HCT116 (cell line): ENCODE measurements around the gene DDX53.

Source experiments
- CEBPB ChIP-seq: IDR thresholded peaks from 2 replicates; pipeline ENCODE4 v1.6.1; 2012; ENCODE audit warnings: low read depth
- EZH2 ChIP-seq: fragments of 200-600 bp; sonication (generic); IDR thresholded peaks from 2 replicates; pipeline ENCODE4 v1.6.1; 2017; ENCODE audit warnings: antibody characterized with exemption, mixed run types
- EZH2phosphoT487 ChIP-seq: fragments of 200-600 bp; IDR thresholded peaks from 2 replicates; pipeline ENCODE4 v1.6.1; 2018; ENCODE audit warnings: antibody characterized with exemption, borderline replicate concordance
- POLR2A ChIP-seq: IDR thresholded peaks from 2 replicates; pipeline ENCODE4 v1.7.0; 2011; ENCODE audit warnings: borderline replicate concordance; ENCODE audit not compliant: insufficient read depth, insufficient read length; ENCODE audit errors: extremely low read depth
- TF ChIP-seq, protein P1 (sequence below), 3 experiments: fragments of 200-600 bp in 1 of 3; sonication (generic) in 1 of 3; IDR thresholded peaks in 2 of 3; conservative IDR thresholded peaks in 1 of 3; 2 replicates each; pipeline ENCODE4 v1.5.1; 2012 to 2017; ENCODE audit warnings: low read depth in 2 of 3, low read length in 2 of 3, antibody characterized with exemption in 1 of 3, borderline replicate concordance in 1 of 3, control low read depth in 1 of 3, mild to moderate bottlenecking in 1 of 3, mixed read lengths in 1 of 3, mixed run types in 1 of 3, moderate library complexity in 1 of 3; ENCODE audit not compliant: insufficient read depth in 1 of 3
- TF ChIP-seq, protein P2 (sequence below): IDR thresholded peaks from 2 replicates; pipeline ENCODE4 v1.6.1; 2012
- TF ChIP-seq, protein P3 (sequence below): IDR thresholded peaks from 2 replicates; pipeline ENCODE4 v1.6.1; 2012; ENCODE audit warnings: low read depth

DNA sequence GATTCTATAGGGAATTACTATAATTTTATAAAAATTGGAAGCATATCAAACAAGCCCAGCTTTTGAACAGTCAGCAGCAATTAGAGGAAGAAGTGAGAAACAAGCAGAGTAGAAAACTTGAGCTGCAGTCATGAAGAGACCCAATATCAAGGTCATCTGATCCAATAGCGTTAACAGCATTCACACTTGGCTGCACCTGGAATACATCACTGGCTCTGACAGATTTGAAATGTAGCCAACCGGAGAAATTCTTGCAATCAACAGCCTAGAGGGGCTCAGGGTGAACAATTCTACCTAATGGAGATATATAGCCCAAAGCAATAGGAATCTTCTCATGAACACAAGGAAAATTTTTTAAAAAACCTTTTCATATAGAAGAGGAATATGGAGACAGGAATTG, 13.6 kb downstream of the DDX53 start:
- TF ChIP-seq, protein P1, sequence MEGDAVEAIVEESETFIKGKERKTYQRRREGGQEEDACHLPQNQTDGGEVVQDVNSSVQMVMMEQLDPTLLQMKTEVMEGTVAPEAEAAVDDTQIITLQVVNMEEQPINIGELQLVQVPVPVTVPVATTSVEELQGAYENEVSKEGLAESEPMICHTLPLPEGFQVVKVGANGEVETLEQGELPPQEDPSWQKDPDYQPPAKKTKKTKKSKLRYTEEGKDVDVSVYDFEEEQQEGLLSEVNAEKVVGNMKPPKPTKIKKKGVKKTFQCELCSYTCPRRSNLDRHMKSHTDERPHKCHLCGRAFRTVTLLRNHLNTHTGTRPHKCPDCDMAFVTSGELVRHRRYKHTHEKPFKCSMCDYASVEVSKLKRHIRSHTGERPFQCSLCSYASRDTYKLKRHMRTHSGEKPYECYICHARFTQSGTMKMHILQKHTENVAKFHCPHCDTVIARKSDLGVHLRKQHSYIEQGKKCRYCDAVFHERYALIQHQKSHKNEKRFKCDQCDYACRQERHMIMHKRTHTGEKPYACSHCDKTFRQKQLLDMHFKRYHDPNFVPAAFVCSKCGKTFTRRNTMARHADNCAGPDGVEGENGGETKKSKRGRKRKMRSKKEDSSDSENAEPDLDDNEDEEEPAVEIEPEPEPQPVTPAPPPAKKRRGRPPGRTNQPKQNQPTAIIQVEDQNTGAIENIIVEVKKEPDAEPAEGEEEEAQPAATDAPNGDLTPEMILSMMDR (IDR thresholded peaks at IDR 0.05 in 2 of 3, conservative IDR thresholded peaks at IDR 0.05 in 1 of 3; ENCODE audit: borderline replicate concordance in 1 of 3, insufficient read depth in 1 of 3, low read depth in 2 of 3, low read length in 2 of 3) = no peak
- TF ChIP-seq, protein P2, sequence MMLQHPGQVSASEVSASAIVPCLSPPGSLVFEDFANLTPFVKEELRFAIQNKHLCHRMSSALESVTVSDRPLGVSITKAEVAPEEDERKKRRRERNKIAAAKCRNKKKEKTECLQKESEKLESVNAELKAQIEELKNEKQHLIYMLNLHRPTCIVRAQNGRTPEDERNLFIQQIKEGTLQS = no peak
- TF ChIP-seq CEBPB (no peak), EZH2 (no peak), POLR2A (no peak), EZH2phosphoT487 (no peak)
- TF ChIP-seq, protein P3, sequence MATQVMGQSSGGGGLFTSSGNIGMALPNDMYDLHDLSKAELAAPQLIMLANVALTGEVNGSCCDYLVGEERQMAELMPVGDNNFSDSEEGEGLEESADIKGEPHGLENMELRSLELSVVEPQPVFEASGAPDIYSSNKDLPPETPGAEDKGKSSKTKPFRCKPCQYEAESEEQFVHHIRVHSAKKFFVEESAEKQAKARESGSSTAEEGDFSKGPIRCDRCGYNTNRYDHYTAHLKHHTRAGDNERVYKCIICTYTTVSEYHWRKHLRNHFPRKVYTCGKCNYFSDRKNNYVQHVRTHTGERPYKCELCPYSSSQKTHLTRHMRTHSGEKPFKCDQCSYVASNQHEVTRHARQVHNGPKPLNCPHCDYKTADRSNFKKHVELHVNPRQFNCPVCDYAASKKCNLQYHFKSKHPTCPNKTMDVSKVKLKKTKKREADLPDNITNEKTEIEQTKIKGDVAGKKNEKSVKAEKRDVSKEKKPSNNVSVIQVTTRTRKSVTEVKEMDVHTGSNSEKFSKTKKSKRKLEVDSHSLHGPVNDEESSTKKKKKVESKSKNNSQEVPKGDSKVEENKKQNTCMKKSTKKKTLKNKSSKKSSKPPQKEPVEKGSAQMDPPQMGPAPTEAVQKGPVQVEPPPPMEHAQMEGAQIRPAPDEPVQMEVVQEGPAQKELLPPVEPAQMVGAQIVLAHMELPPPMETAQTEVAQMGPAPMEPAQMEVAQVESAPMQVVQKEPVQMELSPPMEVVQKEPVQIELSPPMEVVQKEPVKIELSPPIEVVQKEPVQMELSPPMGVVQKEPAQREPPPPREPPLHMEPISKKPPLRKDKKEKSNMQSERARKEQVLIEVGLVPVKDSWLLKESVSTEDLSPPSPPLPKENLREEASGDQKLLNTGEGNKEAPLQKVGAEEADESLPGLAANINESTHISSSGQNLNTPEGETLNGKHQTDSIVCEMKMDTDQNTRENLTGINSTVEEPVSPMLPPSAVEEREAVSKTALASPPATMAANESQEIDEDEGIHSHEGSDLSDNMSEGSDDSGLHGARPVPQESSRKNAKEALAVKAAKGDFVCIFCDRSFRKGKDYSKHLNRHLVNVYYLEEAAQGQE = no peak
